HEK293 (cell line): ENCODE results near the gene TMEM45B.

Experiments
- ZBTB17 ChIP-seq: fragments of 450-650 bp; formaldehyde crosslinking; IDR thresholded peaks from 2 replicates; pipeline ENCODE4 v1.5.1; 2016; ENCODE audit warnings: missing biosample characterization, missing genetic modification characterization
- ZBTB21 ChIP-seq: fragments of 450-650 bp; formaldehyde crosslinking; IDR thresholded peaks from 2 replicates; pipeline ENCODE4 v1.5.1; 2017; ENCODE audit warnings: missing biosample characterization, missing genetic modification characterization
- ZFHX2 ChIP-seq: fragments of 450-650 bp; formaldehyde crosslinking; conservative IDR thresholded peaks from 2 replicates; pipeline ENCODE4 v1.5.1; 2016; ENCODE audit warnings: missing biosample characterization, missing genetic modification characterization
- ZNF558 ChIP-seq: fragments of 450-650 bp; formaldehyde crosslinking; IDR thresholded peaks from 2 replicates; pipeline ENCODE4 v1.5.1; 2016; ENCODE audit warnings: missing biosample characterization, missing genetic modification characterization
- ZNF701 ChIP-seq: fragments of 450-650 bp; formaldehyde crosslinking; IDR thresholded peaks from 2 replicates; pipeline ENCODE4 v1.5.1; 2016; ENCODE audit warnings: missing biosample characterization, missing genetic modification characterization
- TF ChIP-seq, protein P1 (sequence below): fragments of 450-650 bp; formaldehyde crosslinking; IDR thresholded peaks from 2 replicates; pipeline ENCODE4 v1.5.1; 2016; ENCODE audit warnings: missing biosample characterization, missing genetic modification characterization

DNA sequence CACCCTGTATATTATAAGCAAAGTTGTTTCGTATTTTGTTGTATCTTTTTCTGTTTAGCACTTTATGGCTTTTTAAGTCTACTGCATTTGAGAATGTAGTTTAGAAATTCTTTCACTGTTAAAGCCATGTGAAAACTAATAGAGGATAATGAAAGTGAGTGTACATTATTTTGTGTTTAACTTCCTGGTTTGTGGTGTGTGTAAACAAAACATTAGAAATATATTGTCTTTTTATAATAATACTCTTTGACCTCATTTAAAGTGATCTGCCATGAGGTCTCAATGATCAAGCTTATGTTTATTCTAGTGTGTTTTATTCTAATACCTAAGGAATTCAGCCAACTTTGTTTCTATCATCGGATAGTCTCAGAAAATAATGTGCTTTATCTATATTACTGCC is 27.4 kb upstream of the TMEM45B start:
- TF ChIP-seq ZBTB17 (tag by site-specific recombination) (no peak), ZBTB21 (tag by site-specific recombination) (no peak), ZFHX2 (tag by site-specific recombination) (no peak), ZNF558 (tag by site-specific recombination) (no peak), ZNF701 (tag by site-specific recombination) (no peak)
- TF ChIP-seq, protein P1, sequence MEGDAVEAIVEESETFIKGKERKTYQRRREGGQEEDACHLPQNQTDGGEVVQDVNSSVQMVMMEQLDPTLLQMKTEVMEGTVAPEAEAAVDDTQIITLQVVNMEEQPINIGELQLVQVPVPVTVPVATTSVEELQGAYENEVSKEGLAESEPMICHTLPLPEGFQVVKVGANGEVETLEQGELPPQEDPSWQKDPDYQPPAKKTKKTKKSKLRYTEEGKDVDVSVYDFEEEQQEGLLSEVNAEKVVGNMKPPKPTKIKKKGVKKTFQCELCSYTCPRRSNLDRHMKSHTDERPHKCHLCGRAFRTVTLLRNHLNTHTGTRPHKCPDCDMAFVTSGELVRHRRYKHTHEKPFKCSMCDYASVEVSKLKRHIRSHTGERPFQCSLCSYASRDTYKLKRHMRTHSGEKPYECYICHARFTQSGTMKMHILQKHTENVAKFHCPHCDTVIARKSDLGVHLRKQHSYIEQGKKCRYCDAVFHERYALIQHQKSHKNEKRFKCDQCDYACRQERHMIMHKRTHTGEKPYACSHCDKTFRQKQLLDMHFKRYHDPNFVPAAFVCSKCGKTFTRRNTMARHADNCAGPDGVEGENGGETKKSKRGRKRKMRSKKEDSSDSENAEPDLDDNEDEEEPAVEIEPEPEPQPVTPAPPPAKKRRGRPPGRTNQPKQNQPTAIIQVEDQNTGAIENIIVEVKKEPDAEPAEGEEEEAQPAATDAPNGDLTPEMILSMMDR (tag by site-specific recombination) = no peak
